PFSK-1 (cell line): Measurements from ENCODE around the gene RIOK3.
A peak's percentile ranks its signal among the peaks of the same experiment; 100 is the strongest.

ENCODE experiments used
- POLR2AphosphoS5 ChIP-seq: IDR thresholded peaks from 2 replicates; pipeline ENCODE4 v1.6.1; 2012; ENCODE audit warnings: low read depth, mild to moderate bottlenecking, control low read depth, low read length, moderate library complexity
- SIN3A ChIP-seq: IDR thresholded peaks from 2 replicates; pipeline ENCODE4 v1.6.1; 2012; ENCODE audit warnings: mild to moderate bottlenecking, low read length, moderate library complexity, borderline replicate concordance; ENCODE audit not compliant: insufficient read depth
- TF ChIP-seq, protein P1 (sequence below), 2 experiments: IDR thresholded peaks; 2 replicates each; pipeline versions ENCODE4 v1.6.1 to v1.8.0; 2011 to 2012; ENCODE audit warnings: low read depth in 2 of 2, low read length in 2 of 2, control low read depth in 1 of 2, inconsistent platforms in 1 of 2, mild to moderate bottlenecking in 1 of 2, moderate library complexity in 1 of 2; ENCODE audit not compliant: insufficient read depth in 1 of 2

DNA sequence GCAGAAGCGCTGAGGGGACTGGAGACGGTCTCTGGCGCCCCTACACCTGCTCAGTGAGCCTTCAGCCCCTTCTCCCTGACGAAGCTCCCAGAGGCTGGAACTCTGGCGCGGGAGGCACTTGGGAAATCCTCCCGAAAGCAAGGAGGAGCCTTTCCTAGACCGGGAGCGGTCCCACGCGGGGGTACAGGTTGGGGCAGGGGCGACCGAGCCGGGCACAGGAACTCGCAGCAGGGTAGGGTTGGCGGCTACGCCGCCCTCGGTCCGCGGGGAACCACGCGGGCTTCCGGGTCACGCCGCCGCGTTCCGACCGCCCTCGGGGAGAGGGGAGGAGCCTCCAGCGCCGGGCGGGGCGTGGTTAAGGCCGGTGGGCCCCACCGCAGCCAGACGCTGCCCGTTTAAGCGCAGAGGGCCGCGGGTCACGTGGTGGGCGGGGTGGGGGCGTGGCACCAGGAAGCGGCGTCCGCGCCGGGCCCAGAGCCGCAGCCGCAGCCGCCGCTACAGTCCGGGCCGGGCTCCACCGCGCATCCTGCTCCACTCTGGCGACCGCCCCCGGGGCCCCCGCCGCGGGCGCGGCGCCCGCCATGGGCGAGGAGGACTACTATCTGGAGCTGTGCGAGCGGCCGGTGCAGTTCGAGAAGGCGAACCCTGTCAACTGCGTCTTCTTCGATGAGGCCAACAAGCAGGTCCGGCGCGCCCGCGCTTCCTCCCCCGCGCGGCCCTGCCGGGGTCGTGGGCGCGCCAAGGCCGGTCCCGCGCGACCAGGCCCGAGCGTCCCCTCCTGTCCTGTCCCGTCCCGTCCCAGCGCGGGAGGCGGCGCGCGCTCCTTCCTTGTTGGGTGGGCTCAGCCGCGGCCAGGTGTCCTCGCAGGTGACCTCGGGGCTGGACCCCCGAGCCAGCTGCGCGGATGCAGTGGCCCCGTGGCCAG lies 50.2 kb downstream of the RIOK3 start, which contains the start of gene RMC1:
- TF ChIP-seq POLR2AphosphoS5 (peak; percentile 85), SIN3A (no peak; the same call in 1 of the 2 replicates)
- TF ChIP-seq, protein P1, sequence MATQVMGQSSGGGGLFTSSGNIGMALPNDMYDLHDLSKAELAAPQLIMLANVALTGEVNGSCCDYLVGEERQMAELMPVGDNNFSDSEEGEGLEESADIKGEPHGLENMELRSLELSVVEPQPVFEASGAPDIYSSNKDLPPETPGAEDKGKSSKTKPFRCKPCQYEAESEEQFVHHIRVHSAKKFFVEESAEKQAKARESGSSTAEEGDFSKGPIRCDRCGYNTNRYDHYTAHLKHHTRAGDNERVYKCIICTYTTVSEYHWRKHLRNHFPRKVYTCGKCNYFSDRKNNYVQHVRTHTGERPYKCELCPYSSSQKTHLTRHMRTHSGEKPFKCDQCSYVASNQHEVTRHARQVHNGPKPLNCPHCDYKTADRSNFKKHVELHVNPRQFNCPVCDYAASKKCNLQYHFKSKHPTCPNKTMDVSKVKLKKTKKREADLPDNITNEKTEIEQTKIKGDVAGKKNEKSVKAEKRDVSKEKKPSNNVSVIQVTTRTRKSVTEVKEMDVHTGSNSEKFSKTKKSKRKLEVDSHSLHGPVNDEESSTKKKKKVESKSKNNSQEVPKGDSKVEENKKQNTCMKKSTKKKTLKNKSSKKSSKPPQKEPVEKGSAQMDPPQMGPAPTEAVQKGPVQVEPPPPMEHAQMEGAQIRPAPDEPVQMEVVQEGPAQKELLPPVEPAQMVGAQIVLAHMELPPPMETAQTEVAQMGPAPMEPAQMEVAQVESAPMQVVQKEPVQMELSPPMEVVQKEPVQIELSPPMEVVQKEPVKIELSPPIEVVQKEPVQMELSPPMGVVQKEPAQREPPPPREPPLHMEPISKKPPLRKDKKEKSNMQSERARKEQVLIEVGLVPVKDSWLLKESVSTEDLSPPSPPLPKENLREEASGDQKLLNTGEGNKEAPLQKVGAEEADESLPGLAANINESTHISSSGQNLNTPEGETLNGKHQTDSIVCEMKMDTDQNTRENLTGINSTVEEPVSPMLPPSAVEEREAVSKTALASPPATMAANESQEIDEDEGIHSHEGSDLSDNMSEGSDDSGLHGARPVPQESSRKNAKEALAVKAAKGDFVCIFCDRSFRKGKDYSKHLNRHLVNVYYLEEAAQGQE (IDR thresholded peaks at IDR 0.05; ENCODE audit: insufficient read depth in 1 of 2, low read depth in 2 of 2, low read length in 2 of 2), result peak; percentile 0 to 10; a peak in 1 of 4 replicates
